Measurements from ENCODE around the gene ZC3H7A. TPM values are rescaled to one million over a fixed set of nuclear protein-coding genes. Genes with fewer than 3 reads are reported as not detected.
A peak's percentile ranks its signal among the peaks of the same experiment; 100 is the strongest.
"Not testable (repeated sequence)": the region's sequence is repeated elsewhere in the genome, so short reads cannot be mapped to it uniquely, and the experiment has no call there.

The ZC3H7A gene
- total RNA-seq, 1 donor from 2014 or later, result 35.7 TPM

- DNase-seq (ENCODE audit: low read depth in 2 of 2), result no peak
These were observed 4.5 kb upstream of the ZC3H7A start for GRCh38 chr16:11801481-11802021.

DNA sequence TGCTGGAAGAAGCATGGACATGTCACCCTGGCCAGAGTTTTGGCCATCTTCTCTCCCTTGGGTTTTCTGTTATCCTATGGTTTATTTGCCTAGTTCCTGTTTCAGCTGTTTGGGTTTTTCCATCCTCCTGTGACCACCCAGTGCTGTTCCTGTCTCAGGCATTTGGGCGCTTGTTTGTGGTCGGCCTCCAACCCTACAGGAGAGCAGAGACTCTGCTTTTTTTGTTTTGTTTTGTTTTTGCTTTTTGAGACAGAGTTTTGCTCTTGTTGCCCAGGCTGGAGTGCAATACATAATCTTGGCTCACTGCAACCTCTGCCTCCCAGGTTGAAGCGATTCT lies 3.3 kb upstream of the ZC3H7A start:
- no peak for DNase-seq (ENCODE audit: low read depth in 2 of 2)

DNA sequence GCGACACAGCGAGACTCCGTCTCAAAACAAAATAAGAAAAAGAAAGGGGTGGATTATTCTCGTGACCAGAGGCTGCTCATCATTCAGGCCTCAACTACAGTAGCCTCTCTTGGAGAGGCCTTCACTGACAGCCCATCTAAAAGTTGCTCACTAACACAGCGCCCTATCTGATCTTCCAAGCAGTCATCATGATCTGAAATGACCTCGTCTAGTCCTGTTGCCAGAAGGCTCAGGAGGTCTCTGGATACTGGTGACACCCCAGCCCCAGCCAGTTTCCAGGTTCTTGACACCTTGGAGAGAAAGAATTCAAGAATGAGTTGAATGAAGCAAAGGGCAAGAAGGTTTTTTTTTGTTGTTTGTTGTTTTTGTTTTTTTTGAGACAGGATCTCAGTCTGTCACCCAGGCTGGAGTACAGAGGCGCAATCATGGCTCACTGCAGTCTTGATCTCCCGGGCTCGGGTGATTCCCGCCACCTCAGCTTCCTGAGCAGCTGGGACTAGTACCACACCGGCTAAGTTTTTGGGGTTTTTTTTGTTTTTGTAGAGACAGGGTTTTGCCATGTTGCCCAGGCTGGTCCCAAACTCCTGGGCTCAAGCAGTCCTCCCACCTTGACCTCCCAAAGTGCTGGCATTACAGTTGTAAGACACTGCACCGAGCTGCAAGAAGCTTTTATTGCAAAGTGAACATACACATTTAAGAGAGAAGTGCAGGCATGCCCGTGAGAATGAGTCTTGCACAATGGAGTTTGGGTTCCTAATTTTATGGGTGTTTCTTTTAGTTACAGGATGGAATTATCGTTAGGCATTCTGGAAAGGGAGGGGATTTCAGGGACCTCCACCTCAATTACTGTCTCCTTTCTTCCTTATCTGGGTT lies 2.7 kb upstream of the ZC3H7A start:
- no peak for DNase-seq (ENCODE audit: low read depth in 2 of 2)

- no peak for DNase-seq (ENCODE audit: low read depth in 2 of 2)
These were observed 1.9 kb upstream of the ZC3H7A start for GRCh38 chr16:11799017-11799381.

- DNase-seq (ENCODE audit: low read depth in 2 of 2), result peak in 1 of 2 donors; percentile 66
These were observed 870 bp upstream of the ZC3H7A start for GRCh38 chr16:11797957-11798299.

GRCh38 chr16:11796227-11797165 lies 562 bp downstream of the ZC3H7A start:
- DNase-seq (ENCODE audit: low read depth in 2 of 2), result peak in 1 of 2 donors; percentile 77

DNA sequence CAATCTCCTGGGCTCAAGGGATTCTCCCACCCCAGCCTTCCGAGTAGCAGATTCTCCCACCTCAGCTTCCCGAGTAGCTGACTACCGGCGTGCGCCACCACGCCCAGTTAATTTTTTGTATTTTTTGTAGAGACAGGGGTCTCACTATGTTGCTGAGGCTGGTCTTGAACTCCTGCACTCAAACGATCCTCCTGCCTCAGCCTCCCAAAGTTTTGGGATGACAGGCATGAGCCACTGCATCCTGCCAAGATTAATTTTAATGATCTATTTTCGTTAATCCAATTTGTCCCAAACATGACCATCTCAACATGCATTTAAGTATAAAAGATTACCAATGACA lies 1.2 kb downstream of the ZC3H7A start:
- DNase-seq (ENCODE audit: low read depth in 2 of 2), result no peak

DNA sequence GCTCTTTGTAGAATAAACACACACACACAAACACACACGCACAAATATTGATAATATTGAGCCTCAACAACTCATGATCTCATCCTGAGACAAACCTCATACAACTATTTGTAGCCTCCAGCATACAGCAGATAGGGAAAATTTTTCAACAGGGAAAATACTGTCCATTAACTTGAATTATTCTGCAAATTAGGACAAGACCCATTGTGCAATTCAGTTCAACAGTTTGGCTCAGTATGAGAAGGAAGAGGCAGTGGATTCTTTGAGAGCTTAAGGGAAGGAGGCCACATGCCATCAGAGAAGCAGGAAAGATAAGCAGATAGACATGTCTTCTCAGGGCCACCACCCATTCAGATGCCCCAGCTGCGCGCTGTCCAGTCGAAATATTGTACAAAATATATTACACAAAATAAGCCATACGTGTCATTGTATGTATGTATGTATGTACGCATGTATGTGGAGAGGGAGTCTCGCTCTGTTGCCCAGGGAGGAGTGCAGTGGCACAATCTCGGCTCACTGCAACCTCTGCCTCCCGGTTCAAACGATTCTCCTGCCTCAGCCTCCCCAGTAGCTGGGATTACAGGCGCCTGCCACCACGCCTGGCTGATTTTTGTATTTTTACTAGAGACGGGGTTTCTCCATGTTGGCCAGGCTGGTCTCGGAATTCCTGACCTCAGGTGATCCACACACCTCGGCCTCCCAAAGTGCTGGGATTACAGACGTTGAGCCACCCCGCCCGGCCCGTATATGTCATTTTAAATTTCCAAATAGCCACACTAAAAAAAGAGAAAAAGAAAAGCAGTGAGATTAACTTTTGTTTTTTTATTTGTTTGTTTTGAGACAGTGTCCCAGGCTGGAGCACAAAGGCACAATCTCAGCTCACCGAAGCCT lies 1.8 kb downstream of the ZC3H7A start:
- no peak for DNase-seq (ENCODE audit: low read depth in 2 of 2)

GRCh38 chr16:11794447-11794846 lies 2.6 kb downstream of the ZC3H7A start:
- DNase-seq (ENCODE audit: low read depth in 2 of 2), result peak in 1 of 2 donors; percentile 58

DNA sequence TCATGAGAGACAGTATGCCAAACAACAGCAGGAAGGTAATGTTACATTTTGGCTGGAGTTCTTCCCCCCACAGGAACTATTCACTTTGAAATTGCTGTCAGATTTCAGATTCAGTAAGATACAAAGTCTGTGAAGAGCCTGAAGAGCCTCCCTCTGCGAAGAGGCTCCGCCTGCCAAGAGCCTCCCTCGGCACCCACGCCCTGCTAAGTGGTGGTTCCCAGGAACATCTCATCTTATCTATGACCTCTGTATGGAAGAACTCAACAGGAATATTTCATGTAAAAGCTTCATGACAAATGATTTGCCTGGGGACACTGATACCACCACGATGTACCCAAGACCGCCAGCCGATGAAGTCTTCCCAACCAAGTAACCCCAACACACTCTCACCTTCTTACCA lies 3.2 kb downstream of the ZC3H7A start:
- no peak for DNase-seq (ENCODE audit: low read depth in 2 of 2)

DNA sequence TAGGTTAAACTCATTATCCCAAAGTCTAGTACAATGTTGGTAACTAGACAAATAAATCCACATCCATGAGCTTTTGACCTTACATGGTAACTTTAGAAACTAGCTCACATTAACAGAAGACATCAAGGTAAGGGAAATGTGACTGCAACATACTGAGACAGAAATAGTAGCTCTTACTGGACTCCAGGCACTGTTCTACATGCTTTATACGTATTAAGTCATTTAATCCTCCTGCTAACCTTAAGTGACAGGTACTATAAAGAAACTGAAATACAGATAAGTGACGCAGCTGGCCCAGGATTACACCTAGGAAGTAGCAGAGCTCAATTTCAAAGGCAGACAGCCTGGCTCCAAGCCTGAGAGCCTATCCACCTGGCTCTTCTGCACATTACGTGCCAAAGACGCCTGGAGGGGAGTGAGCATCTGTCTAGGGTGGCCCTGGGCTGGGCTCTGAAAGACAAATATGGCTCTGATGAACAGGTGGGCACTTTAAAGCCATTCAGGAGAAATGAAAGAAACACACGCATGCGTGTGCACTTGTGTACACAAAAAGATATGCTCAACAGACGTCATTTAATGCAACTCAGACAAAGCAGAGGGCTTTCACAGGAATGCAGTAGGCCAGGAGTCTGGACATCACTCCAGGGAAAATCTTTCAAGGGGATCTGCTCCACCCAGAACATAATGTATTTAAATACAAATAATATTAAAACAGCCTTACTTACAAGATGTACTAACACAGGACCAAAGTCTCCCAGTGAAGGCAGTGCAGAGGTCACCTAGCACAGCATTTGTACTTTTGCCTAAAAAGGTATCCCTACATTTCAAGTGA lies 4.4 kb downstream of the ZC3H7A start:
- no peak for DNase-seq (ENCODE audit: low read depth in 2 of 2)

GRCh38 chr16:11791144-11791828 lies 5.8 kb downstream of the ZC3H7A start:
- DNase-seq (ENCODE audit: low read depth in 2 of 2), result no peak

- DNase-seq (ENCODE audit: low read depth in 2 of 2), result no peak
These were observed 8.1 kb downstream of the ZC3H7A start for GRCh38 chr16:11788914-11789313.

GRCh38 chr16:11784980-11785599 lies 12.0 kb downstream of the ZC3H7A start:
- DNase-seq (ENCODE audit: low read depth in 2 of 2), result not testable (repeated sequence)

DNA sequence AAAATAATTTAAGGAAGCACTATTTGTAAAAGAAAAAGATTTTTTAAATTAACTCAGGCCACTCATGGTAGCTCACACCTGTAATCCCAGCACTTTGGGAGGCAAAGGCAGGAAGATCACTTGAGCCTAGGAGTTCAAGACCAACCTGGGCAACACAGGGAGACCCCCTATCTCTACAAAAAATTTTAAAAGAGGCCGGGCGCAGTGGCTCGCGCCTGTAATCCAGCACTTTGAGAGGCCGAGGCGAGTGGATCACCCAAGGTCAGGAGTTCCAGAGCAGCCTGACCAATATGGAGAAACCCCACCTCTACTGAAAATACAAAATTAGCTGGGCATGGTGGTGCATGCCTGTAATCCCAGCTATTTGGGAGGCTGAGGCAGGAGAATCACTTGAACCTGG lies 12.7 kb downstream of the ZC3H7A start:
- not testable (repeated sequence) for DNase-seq (ENCODE audit: low read depth in 2 of 2)

DNA sequence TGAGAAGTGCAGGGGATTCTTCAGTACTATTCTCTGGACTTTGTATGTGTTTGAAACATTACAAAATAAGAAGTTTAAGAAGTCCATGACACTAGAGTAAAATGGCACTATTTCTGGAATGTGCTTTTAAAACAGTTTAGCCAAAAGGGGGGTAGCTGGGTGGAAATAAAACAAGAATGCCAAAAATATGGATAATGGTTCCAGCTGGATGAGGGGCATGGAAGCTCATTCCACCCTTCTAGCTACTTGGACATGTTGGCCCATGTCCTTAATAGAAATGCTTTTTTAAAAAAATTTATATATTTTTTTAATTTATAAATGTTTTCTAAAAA lies 13.1 kb downstream of the ZC3H7A start:
- no peak for DNase-seq (ENCODE audit: low read depth in 2 of 2)

DNA sequence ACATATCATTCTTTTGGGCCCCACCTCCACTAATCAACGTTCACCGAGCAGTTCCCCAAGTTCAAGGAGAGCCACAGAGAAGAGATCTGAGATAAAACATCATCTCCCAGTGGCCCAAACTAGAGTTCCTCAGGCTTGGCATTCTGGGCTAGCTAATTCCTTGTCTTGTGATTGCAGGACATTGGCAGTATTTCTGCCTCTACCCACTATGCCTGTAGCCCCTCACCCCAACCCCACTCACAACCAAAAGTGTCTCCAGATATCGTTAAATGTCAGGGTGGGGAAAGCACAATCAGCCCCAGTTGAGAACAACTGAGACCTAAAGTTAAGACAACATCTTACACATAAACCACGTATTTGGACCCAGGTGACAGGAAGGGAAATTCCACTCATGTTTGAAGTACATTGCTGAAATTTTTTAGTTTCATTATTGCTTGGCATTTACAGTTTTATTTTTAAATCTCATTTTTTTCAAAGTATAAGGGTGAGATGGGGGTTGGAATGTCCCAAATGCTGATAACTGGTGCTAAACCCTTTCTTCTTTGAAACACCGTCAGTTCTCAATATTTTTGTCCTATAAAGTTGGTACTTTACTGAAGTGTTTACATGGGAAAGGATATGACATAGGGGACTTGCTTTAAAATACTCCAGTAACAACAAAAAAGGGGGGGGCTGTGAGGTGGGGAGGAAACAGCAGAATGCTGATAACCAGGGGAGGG lies 13.6 kb downstream of the ZC3H7A start:
- DNase-seq (ENCODE audit: low read depth in 2 of 2), result peak; percentile 75 to 83

DNA sequence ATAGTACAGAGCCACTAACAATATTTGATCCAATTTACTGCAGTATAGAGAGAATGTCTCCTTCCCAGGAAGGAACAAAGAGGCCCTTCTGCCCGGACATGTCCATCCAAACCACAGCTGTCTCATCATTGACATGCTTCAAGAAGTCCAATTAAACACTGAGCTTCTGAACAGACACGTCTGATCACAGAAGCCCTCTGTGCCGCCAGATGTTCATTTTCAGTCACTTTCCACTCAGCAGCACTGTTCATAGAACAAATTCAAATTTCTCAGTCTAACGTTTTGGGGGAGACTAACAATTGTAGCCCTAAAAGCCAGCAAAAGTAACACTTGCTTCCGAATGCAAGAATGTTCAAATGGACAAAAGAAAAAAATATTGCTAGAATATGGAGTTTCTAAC lies 15.3 kb downstream of the ZC3H7A start:
- peak in 1 of 2 donors; percentile 11 for DNase-seq (ENCODE audit: low read depth in 2 of 2)

Data from dermis microvascular lymphatic vessel endothelial cell (primary cell).